Nephron (organoid): ENCODE data around the gene BCL2L2.
A peak's percentile ranks its signal among the peaks of the same experiment; 100 is the strongest.
"Not testable (repeated sequence)": the region's sequence is repeated elsewhere in the genome, so short reads cannot be mapped to it uniquely, and the experiment has no call there.

Experiments
- H3K27ac Mint-ChIP-seq, 3 experiments: 2 replicates each; pipeline ENCODE4 v1.8.0; 2020; ENCODE audit warnings: mixed read lengths in 3 of 3, mild to moderate bottlenecking in 2 of 3, moderate library complexity in 1 of 3
- H3K27me3 Mint-ChIP-seq: 2 replicates; pipeline ENCODE4 v1.8.0; 2021; ENCODE audit warnings: low read depth, mild to moderate bottlenecking, moderate library complexity, mixed read lengths
- H3K36me3 Mint-ChIP-seq: 2 replicates; pipeline ENCODE4 v1.8.0; 2020; ENCODE audit warnings: low read depth, mixed read lengths
- H3K4me1 Mint-ChIP-seq: 2 replicates; pipeline ENCODE4 v1.8.0; 2020; ENCODE audit warnings: mixed read lengths
- H3K4me3 Mint-ChIP-seq, 3 experiments: 2 replicates each; pipeline ENCODE4 v1.8.0; 2020; ENCODE audit warnings: mild to moderate bottlenecking in 3 of 3, mixed read lengths in 3 of 3, moderate library complexity in 2 of 3
- H3K9me3 Mint-ChIP-seq: 2 replicates; pipeline ENCODE4 v1.8.0; 2020; ENCODE audit warnings: mixed read lengths
- TF ChIP-seq, protein P1 (sequence below), 3 experiments: fragments of 200-600 bp; sonication (generic); IDR thresholded peaks; one replicate each; pipeline ENCODE4 v1.5.0; 2021; ENCODE audit warnings: antibody characterized with exemption in 3 of 3; ENCODE audit not compliant: unreplicated experiment in 3 of 3

Gene BCL2L2

GRCh38 chr14:23277189-23277588, 29.4 kb upstream of the BCL2L2 start:
- TF ChIP-seq, protein P1, sequence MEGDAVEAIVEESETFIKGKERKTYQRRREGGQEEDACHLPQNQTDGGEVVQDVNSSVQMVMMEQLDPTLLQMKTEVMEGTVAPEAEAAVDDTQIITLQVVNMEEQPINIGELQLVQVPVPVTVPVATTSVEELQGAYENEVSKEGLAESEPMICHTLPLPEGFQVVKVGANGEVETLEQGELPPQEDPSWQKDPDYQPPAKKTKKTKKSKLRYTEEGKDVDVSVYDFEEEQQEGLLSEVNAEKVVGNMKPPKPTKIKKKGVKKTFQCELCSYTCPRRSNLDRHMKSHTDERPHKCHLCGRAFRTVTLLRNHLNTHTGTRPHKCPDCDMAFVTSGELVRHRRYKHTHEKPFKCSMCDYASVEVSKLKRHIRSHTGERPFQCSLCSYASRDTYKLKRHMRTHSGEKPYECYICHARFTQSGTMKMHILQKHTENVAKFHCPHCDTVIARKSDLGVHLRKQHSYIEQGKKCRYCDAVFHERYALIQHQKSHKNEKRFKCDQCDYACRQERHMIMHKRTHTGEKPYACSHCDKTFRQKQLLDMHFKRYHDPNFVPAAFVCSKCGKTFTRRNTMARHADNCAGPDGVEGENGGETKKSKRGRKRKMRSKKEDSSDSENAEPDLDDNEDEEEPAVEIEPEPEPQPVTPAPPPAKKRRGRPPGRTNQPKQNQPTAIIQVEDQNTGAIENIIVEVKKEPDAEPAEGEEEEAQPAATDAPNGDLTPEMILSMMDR (IDR thresholded peaks at IDR 0.05; ENCODE audit: unreplicated experiment in 3 of 3): no peak
- Mint-ChIP-seq H3K27ac (no peak overlapping the region), H3K27me3 (no peaks in the 10 kb centered on the region), H3K4me3 (no peak overlapping the region), H3K9me3 (no peaks in the 10 kb centered on the region), H3K36me3 (peaks cover 30% of the 10 kb centered on the region), H3K4me1 (no peaks in the 10 kb centered on the region)

DNA sequence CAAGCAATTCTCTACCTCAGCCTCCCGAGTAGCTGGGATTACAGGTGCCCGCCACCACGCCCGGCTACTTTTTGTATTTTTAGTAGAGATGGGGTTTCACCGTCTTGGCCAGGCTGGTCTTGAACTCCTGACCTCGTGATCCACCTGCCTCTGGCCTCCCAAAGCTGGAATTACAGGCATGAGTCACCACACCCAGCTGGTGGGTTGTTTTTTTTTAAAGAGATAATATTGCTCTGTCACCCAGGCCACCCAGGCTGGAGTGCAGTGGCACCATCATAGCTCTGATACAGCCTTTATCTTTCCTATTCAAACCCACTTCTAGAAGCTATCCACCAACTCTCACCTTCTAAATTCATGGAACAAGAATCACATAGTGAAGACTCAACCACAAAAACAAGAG, 28.7 kb upstream of the BCL2L2 start:
- not testable (repeated sequence) for H3K4me3 Mint-ChIP-seq, H3K4me1 Mint-ChIP-seq, H3K27ac Mint-ChIP-seq, H3K27me3 Mint-ChIP-seq, H3K9me3 Mint-ChIP-seq
- peaks cover 30% of the 10 kb centered on the region for H3K36me3 Mint-ChIP-seq

GRCh38 chr14:23281247-23281646, 25.4 kb upstream of the BCL2L2 start:
- H3K36me3 Mint-ChIP-seq: peaks cover 9% of the 10 kb centered on the region
- peak overlapping the region in 1 of 3 experiments; percentile 22 for H3K27ac Mint-ChIP-seq
- TF ChIP-seq, protein P1 (IDR thresholded peaks at IDR 0.05; ENCODE audit: unreplicated experiment in 3 of 3): no peak
- H3K4me1 Mint-ChIP-seq: peaks cover 25% of the 10 kb centered on the region
- H3K27me3 Mint-ChIP-seq: no peaks in the 10 kb centered on the region
- no peaks in the 10 kb centered on the region for H3K9me3 Mint-ChIP-seq
- H3K4me3 Mint-ChIP-seq: no peak overlapping the region

DNA sequence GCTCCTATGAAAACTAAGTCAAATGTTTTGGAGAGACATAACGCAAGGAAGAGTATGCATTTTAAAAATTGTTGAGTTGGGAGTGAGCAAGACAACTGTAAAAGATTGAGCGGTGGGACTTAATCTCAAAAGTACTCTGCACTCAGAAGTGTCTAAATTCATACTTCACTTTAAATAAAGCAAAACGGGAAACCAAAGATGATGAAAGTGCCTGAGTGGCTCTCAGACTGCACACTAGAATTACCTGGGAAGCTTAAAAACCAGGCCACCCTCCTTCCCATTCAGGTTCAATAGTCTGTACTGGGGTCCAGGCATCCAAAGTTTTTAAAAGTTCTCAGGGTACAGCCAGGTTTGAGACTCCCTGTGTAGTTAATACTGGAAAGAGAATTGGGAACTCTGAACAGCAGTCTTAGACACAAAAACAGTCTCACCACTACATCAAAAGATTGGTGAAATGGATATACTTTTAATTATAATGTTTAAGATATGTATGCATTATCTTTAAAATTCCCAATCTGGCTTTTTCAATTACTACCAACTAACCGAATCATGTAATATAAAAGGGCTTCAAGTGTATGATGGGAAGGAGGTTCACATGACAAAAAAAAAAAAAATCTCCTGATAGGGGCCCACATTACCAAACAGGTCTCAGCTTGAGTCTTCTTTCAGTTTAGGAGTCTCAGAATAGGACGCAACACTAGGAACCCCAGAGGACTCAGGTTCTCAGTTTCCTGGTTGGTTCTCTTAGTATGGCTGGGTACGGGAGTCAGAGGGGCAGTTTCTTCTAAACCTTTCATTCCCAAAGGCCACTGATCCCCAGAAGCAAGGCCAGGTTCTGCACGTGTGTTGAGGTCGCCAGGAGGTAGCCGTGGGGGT, 21.7 kb upstream of the BCL2L2 start:
- H3K36me3 Mint-ChIP-seq: no peaks in the 10 kb centered on the region
- H3K9me3 Mint-ChIP-seq: no peaks in the 10 kb centered on the region
- H3K4me1 Mint-ChIP-seq: peaks cover 25% of the 10 kb centered on the region
- peak overlapping the region; percentile 92 to 93 (median 93) for H3K4me3 Mint-ChIP-seq
- TF ChIP-seq, protein P1 (IDR thresholded peaks at IDR 0.05; ENCODE audit: unreplicated experiment in 3 of 3): no peak
- peaks cover 9% of the 10 kb centered on the region for H3K27me3 Mint-ChIP-seq
- peak overlapping the region; percentile 80 to 91 (median 91) for H3K27ac Mint-ChIP-seq

GRCh38 chr14:23285530-23286019, 21.1 kb upstream of the BCL2L2 start:
- Mint-ChIP-seq H3K4me3 (peak overlapping the region; percentile 92 to 93 (median 93)), H3K27me3 (peaks cover 10% of the 10 kb centered on the region), H3K4me1 (peaks cover 25% of the 10 kb centered on the region), H3K36me3 (no peaks in the 10 kb centered on the region), H3K27ac (peak overlapping the region; percentile 80 to 91 (median 91)), H3K9me3 (no peaks in the 10 kb centered on the region)
- TF ChIP-seq, protein P1 (IDR thresholded peaks at IDR 0.05; ENCODE audit: unreplicated experiment in 3 of 3): no peak

DNA sequence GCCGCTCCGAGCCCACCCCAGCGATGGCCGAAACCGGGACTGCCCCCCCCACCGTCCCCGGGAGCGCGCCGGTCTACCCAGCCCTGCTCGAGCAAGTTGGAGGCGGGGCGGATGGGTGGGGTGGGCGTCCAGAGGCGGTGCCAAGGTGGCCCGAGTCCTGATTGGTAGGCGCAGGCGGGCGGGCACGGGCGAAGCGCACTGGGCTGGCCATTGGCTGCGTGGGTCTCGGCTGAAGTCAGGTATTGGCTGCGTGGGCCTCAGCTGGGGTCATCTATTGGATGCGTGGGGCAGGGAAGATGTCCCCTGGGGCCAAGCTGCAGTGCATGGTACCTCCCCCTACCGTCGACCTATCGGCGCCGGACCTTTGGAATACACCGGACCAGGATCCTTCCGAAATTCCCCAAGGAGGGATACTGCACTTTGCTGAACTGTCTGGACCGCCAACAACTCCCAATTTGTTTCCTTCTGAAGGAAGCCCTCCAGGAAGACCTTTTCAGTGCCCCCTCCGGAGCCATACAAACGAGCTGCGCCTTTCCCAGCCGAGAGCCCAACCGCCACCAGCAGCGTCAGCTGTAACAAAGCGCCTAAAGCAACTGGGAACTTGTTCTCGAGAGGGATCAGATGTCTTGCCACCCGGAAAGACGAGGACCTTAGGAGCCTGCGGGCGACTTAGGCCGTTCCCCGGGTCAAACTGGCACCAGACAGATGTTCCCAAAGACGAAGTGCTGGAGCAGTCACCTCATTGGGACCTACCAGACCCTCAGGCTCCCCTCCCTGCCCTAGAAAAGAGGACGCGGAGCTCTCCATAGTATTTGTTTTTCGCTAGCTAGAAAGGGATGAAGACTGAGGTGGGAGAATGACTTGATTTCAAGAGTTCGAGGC, 20.4 kb upstream of the BCL2L2 start, which contains the start of gene HOMEZ:
Gene HOMEZ (minus strand): TSS at position 113 of the 882 bp plus-strand sequence. CDS start 180 bp downstream, outside the sequence.
- Mint-ChIP-seq H3K36me3 (no peaks in the 10 kb centered on the region), H3K27ac (peak within 1 kb of the TSS; percentile 91 to 99 (median 98)), H3K9me3 (no peaks in the 10 kb centered on the region), H3K27me3 (peaks cover 14% of the 10 kb centered on the region), H3K4me3 (peak within 1 kb of the TSS; percentile 92 to 93 (median 93)), H3K4me1 (peaks cover 25% of the 10 kb centered on the region)
- TF ChIP-seq, protein P1 (IDR thresholded peaks at IDR 0.05; ENCODE audit: unreplicated experiment in 3 of 3): no peak
